CD4-positive, alpha-beta T cell (primary cell): ENCODE results near the gene SOHLH1. TPM values are rescaled to one million over a fixed set of nuclear protein-coding genes. Genes with fewer than 3 reads are reported as not detected.
"Not testable (repeated sequence)": the region's sequence is repeated elsewhere in the genome, so short reads cannot be mapped to it uniquely, and the experiment has no call there.

ENCODE experiments used
- ATAC-seq: fragments of 200-7000 bp; cut with Tn5 transposase; one replicate; pipeline ENCODE4 v1.10.0; 2022; ENCODE audit warnings: mild to moderate bottlenecking; ENCODE audit not compliant: poor library complexity
- CTCF ChIA-PET: fragments of 350-600 bp; sonication (Branson Sonifier 250); formaldehyde crosslinking; loops from one replicate; lab custom pipeline; 2021; ENCODE audit warnings: antibody characterized with exemption, inconsistent platforms; lab: Charles Lee
- POLR2A ChIA-PET: fragments of 350-600 bp; sonication (Branson Sonifier 250); formaldehyde crosslinking; loops from one replicate; lab custom pipeline; 2021; ENCODE audit warnings: antibody characterized with exemption, inconsistent platforms; lab: Charles Lee
- DNase-seq, 14 experiments: peaks; one replicate each; pipeline ENCODE4 v3.0.0-alpha.2; 2013 to 2020; ENCODE audit warnings: mixed read lengths in 2 of 14
- H3K27ac ChIP-seq, 2 donors: one replicate each; pipeline versions ENCODE4 v1.5.1 to v1.7.0; 2013; ENCODE audit warnings: low read length in 2 of 2, low read depth in 1 of 2, mild to moderate bottlenecking in 1 of 2
- H3K27me3 ChIP-seq, 2 experiments: 1 replicate in 1 of 2; 2 replicates in 1 of 2; pipeline versions ENCODE4 v1.6.1 to v1.7.0; 2013; ENCODE audit warnings: low read length in 2 of 2, control low read depth in 1 of 2, mild to moderate bottlenecking in 1 of 2, moderate library complexity in 1 of 2; ENCODE audit not compliant: insufficient read depth in 2 of 2, control insufficient read depth in 1 of 2
- H3K36me3 ChIP-seq: one replicate; pipeline ENCODE4 v1.6.1; 2013; ENCODE audit warnings: low read length, control low read depth; ENCODE audit not compliant: insufficient read depth
- H3K4me1 ChIP-seq: one replicate; pipeline ENCODE4 v1.6.1; 2013; ENCODE audit warnings: low read length, control low read depth; ENCODE audit not compliant: insufficient read depth
- H3K4me3 ChIP-seq: one replicate; pipeline ENCODE4 v1.5.1; 2013; ENCODE audit warnings: mild to moderate bottlenecking, low read length, moderate library complexity
- H3K9me3 ChIP-seq, 2 experiments: 1 replicate in 1 of 2; 2 replicates in 1 of 2; pipeline versions ENCODE4 v1.6.1 to v1.7.0; 2013; ENCODE audit warnings: low read length in 2 of 2, mild to moderate bottlenecking in 2 of 2, control low read depth in 1 of 2, moderate library complexity in 1 of 2; ENCODE audit not compliant: control insufficient read depth in 1 of 2, insufficient read depth in 1 of 2
- H3K27ac Mint-ChIP-seq: one replicate; pipeline ENCODE4 v1.8.0; 2020; ENCODE audit warnings: mixed read lengths
- H3K27me3 Mint-ChIP-seq: one replicate; pipeline ENCODE4 v1.8.0; 2021; ENCODE audit warnings: mixed read lengths
- H3K36me3 Mint-ChIP-seq: one replicate; pipeline ENCODE4 v1.8.0; 2021; ENCODE audit warnings: low read depth, mixed read lengths
- H3K4me1 Mint-ChIP-seq: one replicate; pipeline ENCODE4 v1.8.0; 2021; ENCODE audit warnings: low read depth, mixed read lengths
- H3K4me3 Mint-ChIP-seq: one replicate; pipeline ENCODE4 v1.8.0; 2020; ENCODE audit warnings: mild to moderate bottlenecking, mixed read lengths
- H3K9me3 Mint-ChIP-seq: one replicate; pipeline ENCODE4 v1.8.0; 2020; ENCODE audit warnings: mixed read lengths
- intact Hi-C, 2 experiments: fragments of 100-400 bp; cut with DNase I in 1 of 2; cut with micrococcal nuclease in 1 of 2; formaldehyde crosslinking; loops; one replicate each; pipeline versions ENCODE4 v1.15.1 to v1.9.0; 2023 to 2025; cut with DNase I, micrococcal nuclease
- total RNA-seq, 174 experiments: library from RNA in 2 of 174; stranded (reverse) in 2 of 174; gene quantifications; one replicate each; pipeline ENCODE4 v1.2.3 and lab custom pipeline; 2021 to 2026
- TF ChIP-seq, protein P1 (sequence below): fragments of 200-600 bp; IDR thresholded peaks from one replicate; pipeline ENCODE4 v1.8.0; 2022; ENCODE audit warnings: antibody characterized with exemption, mild to moderate bottlenecking

Gene SOHLH1
- total RNA-seq, 2 experiments from 2014 or later, result not detected

DNA sequence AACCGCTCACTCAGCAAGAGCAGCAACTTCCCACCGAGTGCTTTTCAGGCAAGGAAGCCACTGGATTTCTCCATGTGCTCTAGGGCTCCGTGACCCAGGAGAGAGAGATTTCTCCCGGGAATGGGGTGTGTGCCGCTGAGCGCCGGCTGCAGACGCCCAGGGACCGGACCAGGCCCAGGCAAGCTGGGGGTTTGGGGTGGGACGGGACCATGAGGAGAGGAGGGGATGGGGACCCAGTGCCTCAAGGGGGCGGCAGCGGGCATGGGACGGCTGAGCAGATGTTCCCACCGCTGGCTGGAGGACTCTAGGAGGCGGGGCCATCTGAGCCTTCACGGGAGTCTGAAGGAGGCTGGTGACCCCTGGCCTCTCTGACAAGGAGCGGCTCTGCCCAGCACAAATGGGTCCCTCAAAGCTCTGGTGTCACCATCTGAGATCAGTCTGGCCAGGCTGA, 27.7 kb downstream of the SOHLH1 start:
- Mint-ChIP-seq H3K4me1 (no peaks in the 10 kb centered on the region), H3K27ac (no peak overlapping the region), H3K36me3 (no peaks in the 10 kb centered on the region), H3K4me3 (no peak overlapping the region), H3K27me3 (peaks cover 4% of the 10 kb centered on the region), H3K9me3 (no peaks in the 10 kb centered on the region)
- Histone ChIP-seq H3K27ac (no peak overlapping the region), H3K4me1 (no peaks in the 10 kb centered on the region), H3K4me3 (no peak overlapping the region), H3K36me3 (no peaks in the 10 kb centered on the region), H3K27me3 (no peaks in the 10 kb centered on the region), H3K9me3 (peaks cover 0 to 22% of the 10 kb centered on the region in 2 experiments)
- DNase-seq (no peak), ATAC-seq (no peak)
- intact Hi-C loops, result no loop called here
- TF ChIP-seq, protein P1, sequence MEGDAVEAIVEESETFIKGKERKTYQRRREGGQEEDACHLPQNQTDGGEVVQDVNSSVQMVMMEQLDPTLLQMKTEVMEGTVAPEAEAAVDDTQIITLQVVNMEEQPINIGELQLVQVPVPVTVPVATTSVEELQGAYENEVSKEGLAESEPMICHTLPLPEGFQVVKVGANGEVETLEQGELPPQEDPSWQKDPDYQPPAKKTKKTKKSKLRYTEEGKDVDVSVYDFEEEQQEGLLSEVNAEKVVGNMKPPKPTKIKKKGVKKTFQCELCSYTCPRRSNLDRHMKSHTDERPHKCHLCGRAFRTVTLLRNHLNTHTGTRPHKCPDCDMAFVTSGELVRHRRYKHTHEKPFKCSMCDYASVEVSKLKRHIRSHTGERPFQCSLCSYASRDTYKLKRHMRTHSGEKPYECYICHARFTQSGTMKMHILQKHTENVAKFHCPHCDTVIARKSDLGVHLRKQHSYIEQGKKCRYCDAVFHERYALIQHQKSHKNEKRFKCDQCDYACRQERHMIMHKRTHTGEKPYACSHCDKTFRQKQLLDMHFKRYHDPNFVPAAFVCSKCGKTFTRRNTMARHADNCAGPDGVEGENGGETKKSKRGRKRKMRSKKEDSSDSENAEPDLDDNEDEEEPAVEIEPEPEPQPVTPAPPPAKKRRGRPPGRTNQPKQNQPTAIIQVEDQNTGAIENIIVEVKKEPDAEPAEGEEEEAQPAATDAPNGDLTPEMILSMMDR, result no peak
- CTCF ChIA-PET, result no interaction called here
- POLR2A ChIA-PET, result no interaction called here

- ATAC-seq, result no peak
- TF ChIP-seq, protein P1, result no peak
- Mint-ChIP-seq H3K4me1 (no peaks in the 10 kb centered on the region), H3K27ac (no peak overlapping the region), H3K36me3 (no peaks in the 10 kb centered on the region), H3K27me3 (peaks cover 4% of the 10 kb centered on the region), H3K4me3 (no peak overlapping the region), H3K9me3 (no peaks in the 10 kb centered on the region)
- CTCF ChIA-PET, result no interaction called here
- no peak overlapping the region for H3K27ac ChIP-seq
- H3K36me3 ChIP-seq, result no peaks in the 10 kb centered on the region
- DNase-seq, result no peak
- H3K27me3 ChIP-seq, result no peaks in the 10 kb centered on the region
- H3K4me3 ChIP-seq, result no peak overlapping the region
- POLR2A ChIA-PET, result no interaction called here
- H3K9me3 ChIP-seq, result peaks cover 0 to 22% of the 10 kb centered on the region in 2 experiments
- H3K4me1 ChIP-seq, result no peaks in the 10 kb centered on the region
- intact Hi-C loops, result no loop called here
These were observed 28.3 kb downstream of the SOHLH1 start for GRCh38 chr9:135670721-135671590.

- intact Hi-C loops, result no loop called here
- Histone ChIP-seq H3K27me3 (no peaks in the 10 kb centered on the region), H3K36me3 (no peaks in the 10 kb centered on the region), H3K4me1 (no peaks in the 10 kb centered on the region), H3K9me3 (peaks cover 0 to 26% of the 10 kb centered on the region in 2 experiments), H3K4me3 (no peak overlapping the region), H3K27ac (no peak overlapping the region)
- H3K27me3 Mint-ChIP-seq, result peaks cover 4% of the 10 kb centered on the region
- H3K4me1 Mint-ChIP-seq, result no peaks in the 10 kb centered on the region
- no peak overlapping the region for H3K4me3 Mint-ChIP-seq
- peak in 2 of 14 experiments; percentile 5 to 20 for DNase-seq
- H3K27ac Mint-ChIP-seq, result no peak overlapping the region
- H3K9me3 Mint-ChIP-seq, result no peaks in the 10 kb centered on the region
- ATAC-seq, result no peak
- no peaks in the 10 kb centered on the region for H3K36me3 Mint-ChIP-seq
- TF ChIP-seq, protein P1, result no peak
- ChIA-PET POLR2A (no interaction called here), CTCF (no interaction called here)
These were observed 29.5 kb downstream of the SOHLH1 start for GRCh38 chr9:135669616-135670285.

DNA sequence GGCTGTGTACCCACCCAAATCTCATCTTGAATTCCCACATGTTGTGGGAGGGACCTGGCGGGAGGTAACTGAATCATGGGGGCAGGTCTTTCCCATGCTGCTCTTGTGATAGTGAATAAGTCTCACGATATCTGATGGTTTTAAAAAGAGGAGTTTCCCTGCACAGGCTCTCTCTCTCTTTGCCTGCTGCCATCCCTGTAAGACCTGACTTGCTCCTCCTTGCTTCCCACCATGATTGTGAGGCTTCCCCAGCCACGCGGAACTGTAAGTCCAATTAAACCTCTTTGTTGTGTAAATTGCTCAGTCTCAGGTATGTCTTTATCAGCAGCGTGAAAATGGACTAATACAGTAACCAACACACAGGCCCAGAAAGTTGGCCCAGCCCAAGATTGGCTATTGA, 30.3 kb downstream of the SOHLH1 start:
- DNase-seq, CTCF ChIA-PET, H3K27ac ChIP-seq, POLR2A ChIA-PET, H3K36me3 Mint-ChIP-seq, H3K27me3 ChIP-seq, H3K36me3 ChIP-seq, H3K27me3 Mint-ChIP-seq, H3K4me1 ChIP-seq, H3K27ac Mint-ChIP-seq, intact Hi-C loops, H3K4me3 Mint-ChIP-seq, H3K4me3 ChIP-seq, ATAC-seq, H3K9me3 Mint-ChIP-seq, H3K4me1 Mint-ChIP-seq: not testable (repeated sequence)
- H3K9me3 ChIP-seq, result peaks cover 0 to 26% of the 10 kb centered on the region in 2 experiments
